HG02678 (cell line): Measurements from ENCODE around the gene CYLC1.

Experiments
- ATAC-seq: cut with Tn5 transposase; IDR thresholded peaks from one replicate; pipeline ENCODE4 v1.9.1; 2021; ENCODE audit warnings: mild to moderate bottlenecking, moderate library complexity; ENCODE audit not compliant: unreplicated experiment

The CYLC1 gene, protein sequence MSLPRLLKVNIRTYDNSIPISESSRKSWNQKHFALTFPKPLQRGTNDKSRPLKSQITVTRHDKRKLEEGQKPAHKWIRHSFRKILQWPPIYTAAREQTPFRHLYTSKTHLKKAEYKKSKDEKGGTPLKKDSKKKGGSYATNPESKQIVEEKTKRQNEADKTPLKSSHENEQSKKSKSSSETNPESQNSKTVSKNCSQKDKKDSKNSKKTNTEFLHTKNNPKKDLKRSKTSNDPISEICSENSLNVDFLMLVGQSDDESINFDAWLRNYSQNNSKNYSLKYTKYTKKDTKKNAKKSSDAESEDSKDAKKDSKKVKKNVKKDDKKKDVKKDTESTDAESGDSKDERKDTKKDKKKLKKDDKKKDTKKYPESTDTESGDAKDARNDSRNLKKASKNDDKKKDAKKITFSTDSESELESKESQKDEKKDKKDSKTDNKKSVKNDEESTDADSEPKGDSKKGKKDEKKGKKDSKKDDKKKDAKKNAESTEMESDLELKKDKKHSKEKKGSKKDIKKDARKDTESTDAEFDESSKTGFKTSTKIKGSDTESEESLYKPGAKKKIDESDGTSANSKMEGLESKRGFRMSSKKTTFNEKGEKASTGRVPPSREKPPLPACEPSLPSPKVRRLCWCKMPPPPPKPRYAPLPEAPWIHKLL

DNA sequence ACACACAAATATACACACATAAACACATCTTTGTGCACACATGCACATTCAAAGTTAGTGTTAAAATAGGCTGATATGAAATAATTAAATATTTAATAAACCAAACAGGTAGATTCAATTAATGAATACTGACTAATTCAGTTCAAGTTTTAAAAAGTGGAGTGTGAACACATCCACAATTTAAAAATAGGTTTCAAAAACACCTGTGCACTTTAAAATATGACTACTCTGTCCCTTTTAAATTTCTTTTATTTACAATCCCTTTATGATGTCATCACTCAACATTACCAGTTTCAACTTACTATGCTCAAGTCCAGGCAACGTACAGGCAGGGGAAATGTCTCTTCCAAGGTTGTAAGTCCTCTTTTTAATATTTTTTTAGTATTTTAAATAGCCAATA, at the start of gene CYLC1:
TSS of gene CYLC1 (plus strand) at position 301 of the 400 bp plus-strand sequence. CDS start at position 338, 37 bp downstream.
- ATAC-seq = no peak

DNA sequence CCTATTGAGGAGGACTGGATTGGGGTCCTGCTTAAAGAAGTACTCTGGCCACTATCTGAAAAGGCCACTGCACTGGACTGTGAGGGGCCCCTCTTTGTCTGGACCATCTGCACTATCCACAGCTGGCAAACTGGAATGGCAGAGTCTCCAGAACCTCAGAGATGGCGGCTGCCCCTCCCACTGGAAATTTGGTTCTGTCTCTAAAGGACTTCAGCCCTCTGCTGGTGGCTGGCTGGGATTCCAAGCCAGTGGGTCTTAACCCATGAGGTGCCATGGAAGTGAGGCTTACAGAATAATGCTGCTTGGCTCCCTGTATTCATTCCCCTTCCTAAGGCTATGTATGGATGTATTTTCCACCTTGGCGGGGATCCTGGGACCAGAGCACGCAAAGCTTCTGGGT, 41.6 kb upstream of the CYLC1 start:
- no peak for ATAC-seq

DNA sequence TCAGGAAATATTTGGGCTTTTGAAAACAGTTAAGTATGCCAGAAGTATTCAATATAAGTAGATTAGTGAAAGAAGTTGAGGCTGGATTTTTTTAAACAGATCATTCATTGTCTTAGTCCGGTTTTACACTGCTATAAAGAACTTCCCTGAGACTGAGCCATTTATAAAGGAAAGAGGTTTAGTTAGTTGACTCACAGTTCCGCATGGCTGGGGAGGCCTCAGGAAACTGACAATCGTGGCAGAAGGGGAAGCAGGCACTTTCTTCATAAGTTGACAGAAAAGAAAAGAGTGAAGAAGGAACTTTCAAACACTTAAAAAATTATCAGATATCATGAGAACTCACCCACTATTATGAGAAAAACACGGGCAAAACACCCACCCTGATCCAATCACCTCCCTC, 31.1 kb upstream of the CYLC1 start:
- ATAC-seq = no peak

DNA sequence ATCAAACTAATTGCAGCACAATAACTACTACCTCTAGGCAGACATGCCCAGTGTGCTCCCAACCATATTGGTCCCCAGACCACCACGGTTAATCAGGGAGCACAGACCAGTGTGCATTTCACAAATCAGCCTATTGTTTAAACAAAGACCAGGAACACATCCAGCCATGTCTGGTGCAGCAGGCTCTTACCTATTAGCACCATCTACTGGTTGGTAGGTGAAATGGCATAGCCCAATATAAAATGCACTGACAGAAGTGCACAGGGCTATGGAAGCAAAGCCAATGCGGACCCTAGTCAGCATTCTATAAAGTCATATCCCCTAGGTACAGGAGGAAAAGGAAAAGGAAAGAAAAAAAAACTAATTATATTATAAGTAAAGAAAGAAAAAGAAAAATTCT, 15.5 kb upstream of the CYLC1 start:
- peak; percentile 89 for ATAC-seq

DNA sequence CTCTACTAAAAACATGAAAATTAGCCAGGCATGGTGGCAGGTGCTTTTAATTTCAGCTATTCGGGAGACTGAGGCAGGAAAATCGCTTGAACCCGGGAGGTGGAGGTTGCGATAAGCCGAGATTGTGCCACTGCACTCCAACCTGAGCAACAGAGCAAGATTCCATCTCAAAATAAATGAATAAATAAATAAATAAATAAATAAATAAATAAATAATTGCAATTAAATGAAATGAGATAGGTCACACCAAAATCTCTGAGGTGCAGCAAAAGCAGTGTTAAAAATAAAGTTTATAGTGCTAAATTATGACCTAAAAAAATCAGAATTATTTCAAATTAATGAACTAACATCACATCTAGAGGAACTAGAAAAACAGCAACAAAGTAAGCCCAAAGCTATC, 13.6 kb upstream of the CYLC1 start:
- no peak for ATAC-seq

DNA sequence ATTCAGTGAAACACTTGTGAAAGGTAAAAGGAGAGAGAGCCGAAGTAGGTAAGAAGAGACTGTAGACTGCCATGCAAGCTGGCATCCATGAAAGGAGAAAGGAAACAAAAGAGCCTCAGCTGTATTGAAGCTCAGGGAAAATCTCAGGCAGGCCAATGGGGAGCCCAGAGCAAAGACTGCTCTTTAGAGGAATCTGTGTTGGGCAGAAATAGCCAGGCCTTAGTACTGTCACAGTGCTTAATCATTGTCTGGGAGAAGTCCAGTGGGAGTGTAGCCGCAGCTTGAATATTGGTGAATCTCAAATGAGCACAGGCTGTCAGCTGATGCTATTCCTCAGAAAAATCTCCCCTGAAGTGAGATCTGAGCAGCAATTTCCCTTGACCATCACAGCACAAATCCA, 27.6 kb downstream of the CYLC1 start:
- no peak for ATAC-seq

DNA sequence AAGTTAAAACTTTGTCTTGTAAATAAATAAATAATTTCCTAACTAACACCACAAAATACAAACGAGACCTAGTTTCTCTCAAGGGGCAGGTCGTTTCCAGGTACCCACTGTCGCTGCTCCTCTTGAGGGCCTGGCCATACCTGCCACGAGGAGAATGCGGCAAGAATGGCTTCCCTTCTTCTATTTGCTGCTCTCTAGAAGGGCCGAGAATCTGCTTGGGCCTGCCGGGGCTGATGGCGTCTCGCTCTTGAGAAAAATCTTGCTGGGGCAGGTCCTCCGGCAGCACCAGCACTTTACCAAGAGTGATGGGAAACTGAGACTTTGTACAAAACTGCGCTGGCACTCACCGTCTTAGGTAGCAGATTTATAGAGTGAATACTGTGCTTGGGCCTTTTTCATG, 31.5 kb downstream of the CYLC1 start:
- ATAC-seq = no peak

DNA sequence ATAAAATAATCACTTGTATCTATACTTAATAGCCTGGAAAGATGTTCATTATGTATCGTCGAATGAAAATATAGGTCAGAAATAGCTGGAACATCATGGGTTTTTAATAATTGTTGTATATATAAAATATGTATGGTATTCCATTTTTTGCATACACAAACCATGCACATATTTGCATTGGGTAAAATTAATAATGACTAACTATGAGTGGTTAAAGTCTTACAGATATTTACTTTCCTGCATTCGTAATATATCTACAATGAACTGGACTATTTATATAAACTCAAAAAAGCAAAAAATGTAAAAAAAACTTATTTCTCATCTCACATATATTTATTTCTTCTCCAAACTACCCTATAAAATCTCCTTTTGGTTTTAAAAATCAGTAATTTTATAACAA, 46.0 kb downstream of the CYLC1 start:
- ATAC-seq = no peak

DNA sequence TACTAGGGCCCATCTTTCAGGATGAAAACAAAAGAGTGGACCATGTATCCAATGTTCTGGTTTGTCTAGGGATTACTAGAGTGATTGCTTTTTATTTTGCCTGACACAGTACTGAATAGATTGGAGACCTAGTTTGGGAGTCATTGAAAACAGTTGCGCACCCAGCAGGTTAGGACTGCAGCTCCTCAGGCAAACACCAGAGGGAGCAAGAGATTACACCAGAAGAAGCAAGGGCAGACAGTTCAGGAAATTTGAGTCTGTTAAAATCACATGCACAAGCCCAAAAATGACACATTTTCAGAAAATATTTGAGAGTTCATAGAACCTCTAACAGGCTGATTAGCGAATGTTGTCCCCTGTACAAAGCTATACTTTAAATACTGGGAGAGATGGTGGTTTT, 55.6 kb downstream of the CYLC1 start:
- no peak for ATAC-seq

DNA sequence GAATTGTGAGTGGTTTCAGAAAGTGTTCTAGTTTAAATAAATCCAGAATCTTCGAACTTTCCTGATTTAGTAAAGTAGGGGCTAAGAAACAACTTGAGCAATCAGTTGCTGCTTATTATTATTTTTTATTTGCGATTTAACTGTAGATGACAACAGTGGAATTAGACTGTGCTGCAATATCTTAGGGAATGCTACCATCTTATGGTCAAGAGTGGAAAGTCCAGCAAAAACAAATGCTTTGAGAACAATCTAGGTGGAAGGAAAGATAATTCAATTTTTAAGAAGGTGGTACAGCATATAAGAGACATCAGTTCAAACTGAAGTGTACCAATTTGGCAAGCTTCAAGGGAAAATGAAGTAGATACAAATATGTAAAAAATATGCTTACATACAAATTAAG, 73.3 kb downstream of the CYLC1 start:
- ATAC-seq = no peak
